Measurements from ENCODE around the gene DENND4A. TPM values are rescaled to one million over a fixed set of nuclear protein-coding genes. Genes with fewer than 3 reads are reported as not detected.

The DENND4A gene
- total RNA-seq, 1 experiment from 2014 or later: 26.0 TPM

DNA sequence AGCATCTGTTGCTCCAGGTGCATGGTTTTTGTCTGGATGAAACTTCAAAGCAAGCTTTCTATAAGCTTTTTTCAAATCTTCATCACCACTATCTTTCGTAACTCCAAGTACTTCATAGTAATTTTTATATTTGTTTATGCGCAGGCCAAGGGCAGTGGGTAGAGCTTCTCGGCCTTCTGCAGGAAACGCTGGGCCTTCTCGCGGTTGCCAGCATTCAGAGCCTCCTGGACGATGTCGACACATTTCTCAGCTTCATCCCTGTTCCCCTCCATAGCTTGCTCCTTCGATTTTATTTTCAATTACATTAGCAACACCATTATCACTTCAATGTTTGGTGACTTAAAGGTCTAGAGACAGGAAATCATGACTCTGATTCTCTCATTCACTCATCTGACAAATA, 20.2 kb downstream of the DENND4A start:
- no peaks in the 10 kb centered on the region for H3K9me3 Mint-ChIP-seq (ENCODE audit: low read depth, unreplicated experiment)
- no TSS peak for BruUV-seq (replicated peaks)

DNA sequence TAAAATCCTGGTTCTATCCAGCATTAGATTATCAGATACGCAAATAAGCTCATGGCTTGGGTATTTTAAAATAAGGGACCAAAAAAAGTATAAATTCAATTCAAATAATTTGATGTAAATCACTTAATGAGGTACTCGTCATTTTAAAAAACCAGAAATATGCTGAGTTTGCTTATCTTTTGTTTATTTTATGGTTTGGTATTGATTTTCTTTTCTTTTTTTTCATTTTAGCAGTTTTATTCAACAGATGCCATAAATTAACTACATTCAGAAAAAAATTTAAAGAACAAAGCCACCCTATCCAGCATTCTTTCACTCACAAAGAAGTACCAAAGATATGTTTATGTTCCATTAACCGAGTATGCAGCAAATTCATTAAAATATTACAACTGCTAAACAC, 22.6 kb downstream of the DENND4A start:
- Mint-ChIP-seq H3K4me3 (ENCODE audit: low read depth, unreplicated experiment) (no peak overlapping the region), H3K27ac (ENCODE audit: unreplicated experiment) (no peak overlapping the region), H3K4me1 (ENCODE audit: low read depth, unreplicated experiment) (peaks cover 23% of the 10 kb centered on the region), H3K36me3 (ENCODE audit: insufficient read depth, unreplicated experiment) (peaks cover 6% of the 10 kb centered on the region), H3K9me3 (ENCODE audit: low read depth, unreplicated experiment) (no peaks in the 10 kb centered on the region), H3K27me3 (ENCODE audit: unreplicated experiment) (no peaks in the 10 kb centered on the region)
- intact Hi-C loops (cut with micrococcal nuclease; ENCODE audit: unreplicated experiment): no loop called here
- CTCF ChIA-PET: interaction anchor here (0.5 to 0.6 kb wide), 2 partner anchors 92 to 112 kb away, joined by 5 to 7 read pairs; no protein-coding TSS in a partner anchor
- no peak for TF ChIP-seq CTCF (IDR thresholded peaks at IDR 0.05; ENCODE audit: unreplicated experiment)
- BruUV-seq (replicated peaks): no TSS peak
- no peak for DNase-seq

More for the DNA sequence above, 20.2 kb downstream of the DENND4A start:
- H3K27me3 Mint-ChIP-seq (ENCODE audit: unreplicated experiment): no peaks in the 10 kb centered on the region
- peaks cover 15% of the 10 kb centered on the region for H3K4me1 Mint-ChIP-seq (ENCODE audit: low read depth, unreplicated experiment)
- H3K4me3 Mint-ChIP-seq (ENCODE audit: low read depth, unreplicated experiment): no peak overlapping the region
- peaks cover 6% of the 10 kb centered on the region for H3K36me3 Mint-ChIP-seq (ENCODE audit: insufficient read depth, unreplicated experiment)
- H3K27ac Mint-ChIP-seq (ENCODE audit: unreplicated experiment): no peak overlapping the region
- TF ChIP-seq CTCF (IDR thresholded peaks at IDR 0.05; ENCODE audit: unreplicated experiment): no peak
- CTCF ChIA-PET: no interaction called here
- no peak for DNase-seq
- intact Hi-C loops (cut with micrococcal nuclease; ENCODE audit: unreplicated experiment): no loop called here

GRCh38 chr15:65767895-65768294, 24.2 kb downstream of the DENND4A start:
- CTCF ChIA-PET: interaction anchor here (0.7 kb wide), 1 partner anchor 21 kb away, joined by 3 read pairs; no protein-coding TSS in a partner anchor
- Mint-ChIP-seq H3K27ac (ENCODE audit: unreplicated experiment) (no peak overlapping the region), H3K4me1 (ENCODE audit: low read depth, unreplicated experiment) (peaks cover 23% of the 10 kb centered on the region)

DNA sequence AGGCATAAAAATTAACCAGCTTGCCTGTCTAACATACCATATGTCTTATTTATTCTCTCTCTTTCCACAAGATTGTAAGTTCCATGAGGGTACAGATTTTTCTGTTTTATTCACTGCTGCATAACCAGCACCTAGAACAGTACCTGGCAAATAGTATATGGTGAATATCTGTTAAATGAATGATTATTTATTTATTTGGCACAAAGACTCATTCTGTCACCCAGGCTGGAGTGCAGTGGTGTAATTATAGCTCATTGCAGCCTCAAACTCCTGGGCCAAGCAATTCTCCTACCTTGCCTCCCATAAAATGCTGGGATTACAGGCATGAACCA, 24.9 kb downstream of the DENND4A start:
- Mint-ChIP-seq H3K4me3 (ENCODE audit: low read depth, unreplicated experiment) (no peak overlapping the region), H3K36me3 (ENCODE audit: insufficient read depth, unreplicated experiment) (peaks cover 6% of the 10 kb centered on the region), H3K4me1 (ENCODE audit: low read depth, unreplicated experiment) (peaks cover 23% of the 10 kb centered on the region), H3K27me3 (ENCODE audit: unreplicated experiment) (no peaks in the 10 kb centered on the region), H3K9me3 (ENCODE audit: low read depth, unreplicated experiment) (no peaks in the 10 kb centered on the region), H3K27ac (ENCODE audit: unreplicated experiment) (no peak overlapping the region)
- intact Hi-C loops (cut with micrococcal nuclease; ENCODE audit: unreplicated experiment): no loop called here
- no peak for DNase-seq
- TF ChIP-seq CTCF (IDR thresholded peaks at IDR 0.05; ENCODE audit: unreplicated experiment): no peak
- CTCF ChIA-PET: no interaction called here
- no TSS peak for BruUV-seq (replicated peaks)

More at GRCh38 chr15:65767895-65768294, 24.2 kb downstream of the DENND4A start:
- Mint-ChIP-seq H3K27me3 (ENCODE audit: unreplicated experiment) (no peaks in the 10 kb centered on the region), H3K4me3 (ENCODE audit: low read depth, unreplicated experiment) (no peak overlapping the region), H3K9me3 (ENCODE audit: low read depth, unreplicated experiment) (no peaks in the 10 kb centered on the region), H3K36me3 (ENCODE audit: insufficient read depth, unreplicated experiment) (peaks cover 6% of the 10 kb centered on the region)
- intact Hi-C loops (cut with micrococcal nuclease; ENCODE audit: unreplicated experiment): no loop called here
- no peak for DNase-seq
- BruUV-seq (replicated peaks): no TSS peak
- TF ChIP-seq CTCF (IDR thresholded peaks at IDR 0.05; ENCODE audit: unreplicated experiment): no peak
